ENCODE data around the gene SHISA6.

GRCh38 chr17:11612956-11613355 lies 371.9 kb downstream of the SHISA6 start:
- TF ChIP-seq, protein P1, sequence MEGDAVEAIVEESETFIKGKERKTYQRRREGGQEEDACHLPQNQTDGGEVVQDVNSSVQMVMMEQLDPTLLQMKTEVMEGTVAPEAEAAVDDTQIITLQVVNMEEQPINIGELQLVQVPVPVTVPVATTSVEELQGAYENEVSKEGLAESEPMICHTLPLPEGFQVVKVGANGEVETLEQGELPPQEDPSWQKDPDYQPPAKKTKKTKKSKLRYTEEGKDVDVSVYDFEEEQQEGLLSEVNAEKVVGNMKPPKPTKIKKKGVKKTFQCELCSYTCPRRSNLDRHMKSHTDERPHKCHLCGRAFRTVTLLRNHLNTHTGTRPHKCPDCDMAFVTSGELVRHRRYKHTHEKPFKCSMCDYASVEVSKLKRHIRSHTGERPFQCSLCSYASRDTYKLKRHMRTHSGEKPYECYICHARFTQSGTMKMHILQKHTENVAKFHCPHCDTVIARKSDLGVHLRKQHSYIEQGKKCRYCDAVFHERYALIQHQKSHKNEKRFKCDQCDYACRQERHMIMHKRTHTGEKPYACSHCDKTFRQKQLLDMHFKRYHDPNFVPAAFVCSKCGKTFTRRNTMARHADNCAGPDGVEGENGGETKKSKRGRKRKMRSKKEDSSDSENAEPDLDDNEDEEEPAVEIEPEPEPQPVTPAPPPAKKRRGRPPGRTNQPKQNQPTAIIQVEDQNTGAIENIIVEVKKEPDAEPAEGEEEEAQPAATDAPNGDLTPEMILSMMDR (conservative IDR thresholded peaks at IDR 0.05; ENCODE audit: low read length), result no peak
- TF ChIP-seq EZH2phosphoT487 (IDR thresholded peaks at IDR 0.05; ENCODE audit: borderline replicate concordance, low read depth, low read length), result no peak
